Caki2 (cell line): ENCODE measurements around the gene LPP. TPM values are rescaled to one million over a fixed set of nuclear protein-coding genes. Genes with fewer than 3 reads are reported as not detected.

Experiments used
- DNase-seq: peaks from one replicate; pipeline ENCODE4 v3.0.0-alpha.2; 2015; ENCODE audit warnings: low read depth
- in situ Hi-C: cut with HindIII; loops from 2 replicates; pipeline ENCODE4 v1.10.0; 2016; ENCODE audit warnings: low sequenced_read_pairs, low pct_unique_long_range_greater_than_20kb, mixed read lengths
- total RNA-seq: library from RNA; depleted of rRNA; stranded (reverse); fragments of >200 nt; shearing (Covaris generic); gene quantifications from 2 replicates; pipeline ENCODE4 v1.2.3, GENCODE V29; 2014; ENCODE audit warnings: low replicate concordance

The LPP gene
- total RNA-seq, 1 experiment from 2014 or later = 9.2 TPM

DNA sequence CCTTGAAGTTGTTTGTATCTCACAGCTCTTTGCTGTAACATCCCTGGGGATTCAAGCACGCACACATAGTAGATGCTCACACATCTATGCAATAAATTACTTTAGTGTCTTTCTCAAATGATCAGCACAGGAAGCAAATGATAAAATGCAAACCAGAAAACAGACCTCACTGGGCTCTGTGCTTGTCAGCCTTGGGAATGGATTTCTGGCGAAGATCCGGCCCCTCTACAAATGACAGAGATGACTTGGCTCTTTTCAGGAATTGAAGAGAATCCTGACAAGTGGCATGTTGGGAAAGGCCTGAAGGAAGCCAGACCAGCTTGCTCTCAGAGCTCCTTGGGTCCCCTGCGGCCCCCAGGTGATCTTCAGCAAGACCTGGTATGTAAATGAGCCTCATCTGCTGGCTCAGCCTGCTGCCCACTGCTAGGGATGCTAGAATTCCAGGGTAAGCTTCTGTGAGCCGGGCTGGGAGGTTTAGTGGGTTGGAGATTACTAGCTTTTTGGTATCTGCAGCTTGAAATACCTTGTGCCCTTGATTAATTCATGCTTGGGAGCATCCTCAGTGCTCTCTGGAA lies 54.1 kb downstream of the LPP start:
- in situ Hi-C loops = no loop called here

DNA sequence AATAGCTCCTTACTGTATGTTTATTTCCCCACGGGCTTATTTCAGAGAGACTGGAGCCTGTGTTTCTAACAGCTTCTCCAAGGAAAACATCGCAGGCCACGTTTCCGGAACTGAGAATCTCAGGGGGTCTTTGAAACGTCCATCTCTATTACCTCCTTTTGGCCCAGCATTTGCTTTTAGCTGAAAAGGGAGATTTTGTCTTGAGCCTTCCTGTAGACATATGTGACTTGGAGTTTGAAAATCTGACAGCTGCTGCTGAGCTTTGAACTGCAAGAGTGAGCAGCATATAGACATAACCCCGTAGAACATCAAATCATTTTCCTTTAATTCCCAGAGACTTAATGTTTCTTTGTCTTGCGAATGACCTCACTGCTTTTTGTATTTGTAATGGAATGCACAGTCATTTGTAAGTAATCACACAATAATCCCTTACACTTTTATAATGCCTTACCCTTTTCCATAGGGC lies 54.6 kb downstream of the LPP start:
- no peak for DNase-seq

More for the DNA sequence above, 54.1 kb downstream of the LPP start:
- no peak for DNase-seq

DNA sequence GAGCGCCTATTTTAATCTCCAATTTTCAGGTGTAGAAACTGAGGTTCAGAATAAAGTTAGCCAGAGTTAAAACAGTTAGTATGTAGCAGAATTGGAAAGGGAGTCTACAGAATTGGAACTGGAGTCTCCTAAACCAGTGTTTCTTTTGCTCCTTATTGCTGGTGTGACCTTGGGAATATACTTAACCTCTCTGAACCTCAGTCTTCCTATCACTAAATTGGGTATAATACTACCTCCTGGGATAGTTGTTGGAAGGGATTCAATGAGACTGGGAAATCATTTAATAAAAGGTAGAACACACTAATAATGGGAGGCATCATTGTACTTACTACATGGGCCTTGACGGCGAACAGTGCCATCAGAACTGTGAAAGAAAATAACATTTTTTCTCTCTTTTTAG lies 55.1 kb downstream of the LPP start:
- no peak for DNase-seq
- in situ Hi-C loops = no loop called here

More for the DNA sequence above, 54.6 kb downstream of the LPP start:
- in situ Hi-C loops = no loop called here

DNA sequence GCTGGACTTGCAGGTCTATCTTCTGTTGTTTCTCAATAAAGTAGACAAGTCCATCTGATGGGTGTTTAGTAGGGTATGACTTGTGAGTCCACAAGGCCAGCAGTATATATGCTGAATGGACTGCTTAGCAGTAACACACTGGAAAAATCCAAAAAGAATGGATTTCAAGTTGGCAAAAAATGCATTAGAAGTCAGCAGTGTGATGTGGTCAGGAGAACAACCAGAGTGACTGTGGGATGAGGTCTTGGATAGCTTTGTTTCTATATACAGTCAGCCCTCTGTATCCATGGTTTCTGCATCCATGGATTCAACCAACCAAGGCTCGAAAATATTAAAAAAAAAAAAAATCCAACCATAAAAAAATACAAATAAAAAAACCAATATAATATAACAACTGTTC lies 55.8 kb downstream of the LPP start:
- in situ Hi-C loops = no loop called here
- no peak for DNase-seq

DNA sequence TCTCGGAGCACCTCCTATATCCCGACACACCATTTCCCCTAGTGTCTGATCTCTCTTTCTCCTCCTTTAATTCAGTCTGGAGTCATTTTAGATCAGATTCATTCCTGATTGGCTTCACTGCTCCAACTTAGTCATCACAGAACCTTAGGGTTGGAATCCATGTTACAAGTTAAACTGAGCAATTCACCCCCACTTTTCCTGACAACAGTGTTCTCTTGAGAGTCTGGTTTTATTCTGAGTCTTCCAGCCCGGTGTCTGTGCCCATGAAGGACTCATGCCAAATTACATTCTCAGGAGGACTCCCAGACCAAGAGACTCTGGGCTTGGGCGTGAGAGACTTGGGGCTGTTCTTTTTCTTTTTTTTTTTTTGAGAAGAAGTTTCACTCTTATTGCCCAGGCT lies 57.5 kb downstream of the LPP start:
- DNase-seq = no peak
- in situ Hi-C loops = no loop called here

DNA sequence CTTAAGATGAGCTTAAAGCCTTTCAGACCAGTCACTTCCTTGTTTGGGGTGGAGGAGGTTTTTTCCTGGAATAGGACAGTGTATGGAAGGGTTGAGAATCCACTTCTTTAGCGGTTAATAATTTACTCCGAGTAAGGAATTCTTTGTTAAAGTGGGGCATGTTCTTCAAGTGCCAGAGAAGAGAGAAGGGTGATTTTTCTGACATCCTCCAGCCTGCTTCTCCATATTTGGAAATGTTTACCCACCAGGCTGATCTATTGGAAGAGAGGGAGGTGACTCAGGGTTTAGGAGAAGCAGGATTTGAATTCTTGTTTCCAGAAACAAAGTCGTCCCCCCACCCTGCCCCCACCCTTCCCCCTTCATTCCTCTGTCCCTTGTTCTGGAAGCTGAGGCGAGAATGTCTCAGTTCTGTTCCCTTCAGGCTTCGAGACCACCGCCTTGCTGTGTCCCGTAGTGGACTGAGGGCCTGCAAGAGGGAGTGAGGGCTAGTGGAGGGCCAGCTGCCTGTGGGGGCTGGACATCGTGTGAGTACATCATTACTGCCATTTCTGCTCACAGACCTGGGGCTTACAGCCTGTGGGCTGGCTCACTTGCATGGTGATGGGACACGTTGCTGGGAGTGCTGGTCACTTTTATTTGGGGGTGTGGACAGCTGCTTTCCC lies 58.5 kb downstream of the LPP start:
- in situ Hi-C loops = no loop called here
- peak; percentile 93 for DNase-seq

DNA sequence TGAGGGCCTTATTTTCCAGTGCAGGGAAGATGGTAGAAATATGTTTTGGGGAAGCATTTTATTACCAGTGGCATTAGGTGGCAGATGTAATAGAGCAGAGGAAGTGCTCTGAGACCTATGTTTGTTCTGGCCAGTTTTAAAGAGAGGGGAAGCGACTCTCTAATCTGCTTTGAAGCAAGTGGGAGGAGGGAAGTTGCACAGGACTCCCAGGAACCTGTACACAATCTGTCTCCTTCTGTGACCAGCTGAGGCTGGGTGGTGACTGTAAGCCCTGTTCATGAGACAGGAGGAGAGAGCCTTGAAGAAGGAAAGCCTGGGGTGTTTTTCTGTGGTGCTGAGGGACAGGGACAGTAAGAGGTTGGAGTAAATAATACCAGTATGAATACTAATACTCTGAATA lies 60.5 kb downstream of the LPP start:
- in situ Hi-C loops = no loop called here
- DNase-seq = no peak

DNA sequence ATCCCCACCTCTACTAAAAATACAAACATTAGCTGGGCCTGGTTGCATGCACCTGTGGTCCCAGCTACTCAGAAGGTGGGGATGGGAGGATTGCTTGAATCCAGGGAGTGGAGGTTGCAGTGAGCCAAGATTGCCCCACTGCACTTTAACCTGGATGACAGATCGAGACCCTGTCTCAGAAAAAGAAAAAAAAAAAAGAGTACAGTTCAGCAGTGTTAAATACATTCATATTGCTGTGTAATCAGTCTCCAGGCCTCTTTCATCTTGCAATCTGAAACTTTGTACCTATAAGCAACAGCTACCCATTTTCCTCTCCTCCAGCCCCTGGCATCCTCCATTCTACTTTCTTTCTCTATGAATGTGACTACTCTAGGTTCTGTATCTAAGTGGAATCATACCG lies 61.2 kb downstream of the LPP start:
- in situ Hi-C loops = no loop called here
- no peak for DNase-seq

DNA sequence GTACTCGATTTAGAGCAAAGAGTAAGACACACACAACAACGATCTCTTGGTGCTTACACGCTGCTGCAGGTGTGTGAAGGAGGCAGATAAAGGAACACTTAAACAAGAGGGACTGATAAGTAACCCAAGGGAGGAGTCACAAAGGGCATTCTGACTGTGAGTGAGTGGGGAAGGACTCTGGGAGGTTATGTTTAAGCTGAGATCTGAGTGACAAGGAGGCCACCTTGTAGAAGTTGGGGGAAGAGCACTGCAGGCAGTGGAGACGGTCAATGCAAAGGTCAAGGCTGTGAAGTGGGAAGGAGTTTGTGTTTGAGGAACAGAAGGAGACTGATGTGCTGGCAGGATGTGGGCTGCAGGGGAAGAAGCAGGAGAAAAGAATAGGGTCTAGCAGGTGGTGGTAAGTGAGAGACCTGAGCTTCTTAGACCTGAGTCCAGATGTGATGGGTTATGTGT lies 63.1 kb downstream of the LPP start:
- in situ Hi-C loops = no loop called here
- no peak for DNase-seq

DNA sequence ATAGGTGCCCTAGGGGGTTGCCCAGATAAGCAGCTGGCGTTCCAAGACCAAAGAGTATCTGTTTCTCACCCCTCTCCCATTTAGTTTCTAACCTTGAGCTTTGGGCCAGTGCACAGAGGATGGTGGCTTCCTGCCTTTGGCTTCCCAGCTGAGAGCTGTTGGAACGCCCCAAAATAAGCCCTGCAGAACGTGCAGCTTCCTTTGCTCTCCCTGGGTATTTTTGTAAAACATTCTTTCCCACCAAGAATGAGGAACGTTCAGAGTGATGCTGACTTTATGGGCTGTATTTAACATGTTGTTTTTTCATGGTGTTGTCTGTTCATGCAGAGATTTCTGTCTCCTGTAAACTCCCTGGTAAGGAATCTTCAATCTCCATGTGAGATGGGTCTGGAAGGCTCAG lies 63.8 kb downstream of the LPP start:
- in situ Hi-C loops = no loop called here
- DNase-seq = no peak

DNA sequence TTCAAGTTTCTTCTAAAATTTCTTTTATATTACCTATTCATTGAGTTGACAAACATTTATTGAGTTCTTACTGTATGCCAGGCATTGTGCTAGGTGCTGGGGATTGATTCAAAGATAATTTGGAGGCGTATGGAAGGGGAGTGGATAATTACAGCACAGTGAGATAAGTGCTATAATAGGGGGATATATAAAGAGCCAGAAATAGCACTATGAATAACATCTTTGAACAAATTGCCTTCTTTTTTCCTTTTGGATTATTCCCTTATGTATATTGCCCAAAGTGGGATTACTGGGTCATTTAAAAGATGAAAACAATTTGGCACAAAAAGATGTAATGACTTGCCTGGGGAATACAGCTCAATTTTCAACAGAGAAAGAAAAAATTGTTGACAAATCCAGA lies 64.6 kb downstream of the LPP start:
- in situ Hi-C loops = no loop called here
- DNase-seq = no peak

DNA sequence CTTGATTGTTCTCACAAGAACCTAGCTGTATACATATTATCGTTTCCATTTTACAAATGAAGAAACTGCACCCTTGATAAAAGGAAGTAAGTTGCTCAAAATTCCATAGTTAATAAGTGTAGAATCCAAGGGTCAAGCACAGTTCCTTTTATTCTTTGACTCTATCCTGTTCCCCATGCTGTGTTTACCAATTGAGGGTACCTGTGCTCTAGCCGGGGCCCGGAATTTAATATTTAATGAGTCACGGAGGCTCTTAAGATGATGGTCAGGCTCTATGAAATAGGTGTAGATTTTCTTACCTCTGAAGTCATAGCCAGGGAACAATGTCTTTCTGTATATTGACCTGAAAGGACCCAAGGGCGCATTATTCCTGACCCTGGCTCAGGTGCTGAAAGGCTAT lies 65.2 kb downstream of the LPP start:
- no peak for DNase-seq
- in situ Hi-C loops = no loop called here

DNA sequence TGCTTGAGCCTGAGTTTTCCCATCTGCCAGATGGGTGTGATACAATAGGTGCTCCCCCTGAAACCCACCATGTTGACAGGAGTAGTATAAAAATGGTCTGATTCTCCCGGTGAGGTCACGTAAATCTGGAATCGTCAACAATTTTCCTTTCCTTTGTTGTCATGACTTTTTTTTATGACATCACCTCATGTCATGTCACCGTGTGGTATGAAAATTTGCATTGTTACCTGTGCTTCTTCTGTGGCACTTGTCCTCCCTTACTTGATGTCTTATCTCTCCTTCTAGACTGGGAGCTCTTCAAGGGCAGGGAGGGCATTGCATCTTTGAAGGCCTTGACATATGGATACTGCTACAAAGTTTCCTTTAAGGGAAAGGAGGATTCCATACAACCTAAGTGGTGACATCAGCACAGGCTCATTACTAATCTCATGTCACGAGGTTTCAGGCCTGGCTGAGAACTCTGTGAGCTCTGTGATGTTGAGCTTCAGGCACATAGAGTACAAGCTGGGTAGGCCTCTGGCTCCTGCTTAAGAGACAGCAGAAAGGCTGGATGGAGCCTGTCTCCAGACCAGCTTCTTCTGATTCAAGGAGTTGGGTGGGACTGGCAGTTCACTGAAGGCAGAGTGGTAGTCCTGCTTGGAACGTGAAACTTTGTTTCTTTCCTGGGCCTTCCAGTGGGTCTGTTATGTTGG lies 66.3 kb downstream of the LPP start:
- in situ Hi-C loops = no loop called here
- DNase-seq = no peak

DNA sequence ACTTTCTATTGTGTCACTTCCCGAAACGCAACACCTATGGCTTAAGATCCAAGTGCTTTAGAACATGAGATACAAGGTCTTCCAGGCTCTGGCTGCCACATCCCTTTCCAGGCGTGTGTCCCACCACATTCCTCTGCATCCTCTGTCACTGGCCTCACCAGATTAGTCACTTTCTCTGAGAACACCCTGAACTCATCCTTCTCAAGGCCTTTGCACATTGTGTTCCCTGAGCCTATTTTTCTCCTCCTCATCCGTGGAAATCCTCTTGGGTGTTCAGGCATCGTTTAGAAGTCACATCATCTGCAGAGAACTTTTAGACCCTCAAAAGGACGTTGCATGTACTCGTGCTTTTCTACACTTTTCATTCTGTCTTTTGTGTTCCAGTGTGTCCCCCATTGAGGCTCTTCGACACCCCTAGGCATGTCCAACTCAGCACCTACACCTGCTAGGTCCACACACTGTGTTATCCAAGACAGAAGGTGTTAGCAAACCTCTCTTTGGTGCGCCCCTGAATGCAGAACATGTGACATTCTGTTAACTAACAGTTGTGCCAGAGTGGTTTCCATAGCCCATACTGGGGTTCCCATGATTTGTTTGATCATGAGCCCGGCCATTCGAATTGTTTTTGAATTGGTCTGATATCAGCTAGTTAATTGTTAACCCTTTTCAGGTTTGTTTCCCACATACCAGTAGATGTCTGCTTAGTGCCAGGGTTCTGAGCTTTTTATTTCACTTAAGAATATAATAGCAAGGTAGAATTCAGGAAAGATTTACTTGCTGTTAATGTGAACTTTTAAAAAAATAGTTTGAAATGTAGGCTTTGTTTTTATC lies 67.2 kb downstream of the LPP start:
- DNase-seq = no peak
- in situ Hi-C loops = no loop called here

DNA sequence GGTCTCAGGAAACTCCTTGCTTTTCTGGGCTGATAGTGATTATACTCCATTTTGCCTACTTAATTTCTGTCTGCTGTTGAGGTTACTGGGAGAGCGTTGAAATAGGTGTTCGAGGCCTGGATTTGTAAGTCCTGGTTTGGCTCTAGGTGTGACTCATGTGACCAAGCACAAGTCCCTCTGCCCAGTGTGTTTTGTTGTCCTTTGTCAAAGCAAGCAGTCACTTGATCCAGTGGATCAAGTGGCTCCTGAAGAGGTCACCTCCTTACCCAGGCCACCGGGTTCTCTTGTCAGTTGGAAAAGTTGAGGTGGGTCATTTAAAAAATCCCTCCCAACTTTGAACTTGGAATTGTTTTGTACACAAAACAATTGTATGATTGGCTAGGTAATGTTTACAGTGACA lies 70.0 kb downstream of the LPP start:
- in situ Hi-C loops = no loop called here
- no peak for DNase-seq

DNA sequence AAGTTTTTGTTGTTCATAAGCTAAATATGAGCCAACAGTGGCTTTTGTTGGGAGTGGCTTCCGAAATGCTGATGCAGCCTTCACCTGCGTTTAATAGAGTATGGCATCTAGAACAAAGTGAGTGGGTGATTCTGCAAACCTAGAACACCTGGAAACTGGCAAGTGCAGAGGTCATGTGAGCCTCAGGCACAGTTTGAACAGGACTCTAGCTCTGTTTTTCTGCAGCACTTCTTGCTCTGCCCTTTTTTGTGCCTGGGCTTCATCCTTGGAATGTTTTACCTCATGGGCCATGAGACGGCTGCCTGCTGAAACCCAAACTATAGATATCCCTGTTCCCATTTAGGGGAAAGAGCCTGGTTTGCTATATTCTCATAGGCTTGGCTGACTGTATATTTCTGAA lies 73.5 kb downstream of the LPP start:
- in situ Hi-C loops = no loop called here
- DNase-seq = no peak

DNA sequence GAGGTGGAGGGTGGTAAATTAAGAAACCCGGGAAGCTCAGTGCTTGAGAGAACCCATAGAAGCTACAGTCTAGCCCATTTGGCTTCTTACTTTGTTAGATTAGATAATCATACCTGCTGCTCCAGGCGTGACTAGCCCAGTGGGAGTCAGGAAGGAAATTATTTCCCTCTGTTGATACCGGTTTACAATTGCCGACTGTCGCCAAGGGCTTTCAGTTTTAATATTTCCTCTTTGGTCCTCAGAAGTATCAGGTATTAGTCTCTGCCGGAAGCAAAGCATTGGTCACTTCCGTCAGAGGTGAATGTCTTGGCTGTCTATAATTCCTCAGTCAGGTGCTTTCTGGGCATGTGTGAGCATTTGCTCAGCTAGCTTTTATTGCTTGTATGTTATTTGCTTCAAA lies 75.2 kb downstream of the LPP start:
- in situ Hi-C loops = no loop called here
- no peak for DNase-seq

DNA sequence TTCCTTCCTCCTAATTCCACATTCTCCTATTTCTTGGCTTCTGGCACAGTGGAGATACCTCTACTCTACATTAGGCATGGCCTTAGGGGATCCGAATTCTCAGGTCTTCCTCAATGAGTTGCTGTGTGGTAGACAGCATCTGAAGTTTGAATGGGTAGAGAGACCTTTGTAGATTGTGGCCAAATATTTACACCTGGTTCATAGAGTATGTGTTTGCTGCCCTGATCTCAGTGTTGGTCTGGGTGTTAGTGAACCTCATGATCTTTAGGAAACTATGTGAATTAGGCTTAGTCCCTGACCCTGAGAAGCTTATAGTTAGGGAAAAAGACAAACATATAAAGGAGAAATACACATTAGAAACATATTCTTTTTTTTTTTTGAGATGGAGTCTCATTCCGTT lies 75.8 kb downstream of the LPP start:
- DNase-seq = no peak
- in situ Hi-C loops = no loop called here

DNA sequence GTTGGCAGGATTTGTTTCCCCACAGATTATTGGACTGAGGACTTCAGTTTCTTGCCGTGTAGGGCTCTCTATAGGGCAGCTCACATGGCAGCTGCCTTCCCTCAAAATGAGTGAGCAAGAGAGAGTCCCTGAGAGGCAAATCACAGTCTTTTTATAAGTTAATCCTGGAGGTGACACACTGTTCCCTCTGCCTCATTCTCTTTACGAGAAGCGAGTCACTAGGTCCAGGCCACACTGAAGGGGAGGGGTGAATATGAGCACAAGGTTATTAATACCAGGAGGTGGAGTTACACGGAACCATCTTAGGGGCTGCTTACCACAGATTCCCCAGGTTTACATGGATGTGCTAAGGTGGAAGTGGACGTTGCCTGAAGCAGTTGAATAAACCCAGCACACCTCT lies 77.0 kb downstream of the LPP start:
- in situ Hi-C loops = no loop called here
- peak; percentile 31 for DNase-seq
